Transverse colon (tissue), 4 donors: Measurements from ENCODE around the gene GNB1L.

Experiments
- EP300 ChIP-seq: sonication (generic); formaldehyde crosslinking; IDR thresholded peaks from one replicate; pipeline ENCODE4 v1.6.1; 2017; ENCODE audit warnings: antibody characterized with exemption, low read depth
- POLR2A ChIP-seq: fragments of 450-650 bp; IDR thresholded peaks from one replicate; pipeline ENCODE4 v1.6.1; 2016; ENCODE audit warnings: antibody characterized with exemption, mild to moderate bottlenecking, moderate library complexity
- POLR2AphosphoS5 ChIP-seq, 3 donors: sonication (generic); formaldehyde crosslinking; IDR thresholded peaks; one replicate each; pipeline ENCODE4 v1.6.1; 2016; ENCODE audit warnings: antibody characterized with exemption in 3 of 3
- TF ChIP-seq, protein P1 (sequence below), 5 experiments: fragments of 200-600 bp in 3 of 5; fragments of 450-650 bp in 2 of 5; sonication (generic) in 3 of 5; IDR thresholded peaks; 1 replicate in 2 of 5; 2 replicates in 3 of 5; pipeline ENCODE4 v1.5.1; 2016 to 2017; ENCODE audit warnings: antibody characterized with exemption in 5 of 5, inconsistent platforms in 3 of 5, mild to moderate bottlenecking in 2 of 5, moderate library complexity in 1 of 5

DNA sequence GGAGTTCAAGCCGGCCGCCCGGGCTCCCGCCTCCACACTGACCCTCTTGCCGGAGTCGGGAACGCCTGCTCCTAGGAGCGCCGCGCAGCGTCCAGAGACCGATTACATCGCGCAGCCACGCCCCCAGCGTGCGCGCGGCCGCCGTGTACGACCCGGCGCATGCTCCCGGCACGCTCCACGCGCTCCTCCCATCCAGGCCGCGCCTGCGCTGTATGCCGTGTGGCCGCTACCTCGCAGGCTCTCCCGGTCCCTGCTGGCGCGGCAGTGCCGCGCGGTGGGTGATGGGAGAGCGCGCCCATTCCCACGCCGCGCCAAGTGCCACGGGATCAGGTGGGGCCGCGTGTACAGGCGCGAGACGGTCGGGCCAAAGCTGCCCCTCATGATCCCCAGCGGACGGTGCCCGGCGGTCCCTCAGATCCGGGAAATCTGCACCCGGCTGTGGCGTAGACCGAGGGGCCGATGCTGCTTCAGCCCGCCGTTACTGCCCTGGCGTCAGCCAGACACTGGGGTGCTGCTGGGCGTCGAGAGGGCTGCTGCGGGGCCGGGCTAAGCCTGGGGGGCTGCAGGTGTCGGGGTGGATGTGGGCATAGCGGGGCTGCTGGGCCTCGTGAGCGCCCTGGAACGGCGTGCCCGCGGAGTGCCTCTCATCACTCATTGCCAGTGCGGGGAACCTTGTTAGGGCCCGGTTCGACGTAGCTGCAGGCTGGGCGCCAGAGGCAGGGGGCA, at the start of gene GNB1L, which contains the start of gene RTL10:
- TF ChIP-seq, protein P1, sequence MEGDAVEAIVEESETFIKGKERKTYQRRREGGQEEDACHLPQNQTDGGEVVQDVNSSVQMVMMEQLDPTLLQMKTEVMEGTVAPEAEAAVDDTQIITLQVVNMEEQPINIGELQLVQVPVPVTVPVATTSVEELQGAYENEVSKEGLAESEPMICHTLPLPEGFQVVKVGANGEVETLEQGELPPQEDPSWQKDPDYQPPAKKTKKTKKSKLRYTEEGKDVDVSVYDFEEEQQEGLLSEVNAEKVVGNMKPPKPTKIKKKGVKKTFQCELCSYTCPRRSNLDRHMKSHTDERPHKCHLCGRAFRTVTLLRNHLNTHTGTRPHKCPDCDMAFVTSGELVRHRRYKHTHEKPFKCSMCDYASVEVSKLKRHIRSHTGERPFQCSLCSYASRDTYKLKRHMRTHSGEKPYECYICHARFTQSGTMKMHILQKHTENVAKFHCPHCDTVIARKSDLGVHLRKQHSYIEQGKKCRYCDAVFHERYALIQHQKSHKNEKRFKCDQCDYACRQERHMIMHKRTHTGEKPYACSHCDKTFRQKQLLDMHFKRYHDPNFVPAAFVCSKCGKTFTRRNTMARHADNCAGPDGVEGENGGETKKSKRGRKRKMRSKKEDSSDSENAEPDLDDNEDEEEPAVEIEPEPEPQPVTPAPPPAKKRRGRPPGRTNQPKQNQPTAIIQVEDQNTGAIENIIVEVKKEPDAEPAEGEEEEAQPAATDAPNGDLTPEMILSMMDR (IDR thresholded peaks at IDR 0.05), result peak in 1 of 5 experiments; percentile 16
- TF ChIP-seq EP300, result no peak
- TF ChIP-seq POLR2A, result peak; percentile 96
- peak; percentile 95 to 97 (median 96) for TF ChIP-seq POLR2AphosphoS5 (IDR thresholded peaks at IDR 0.05)
